Stimulated activated CD4-positive, alpha-beta T cell treated with anti-CD3 and anti-CD28 coated beads, Interleukin-2, amount 100 ng/mL, for 4 hours (primary cell): ENCODE data around the gene ADISSP.

Source experiments
- DNase-seq: peaks from one replicate; pipeline ENCODE4 v3.0.0-alpha.2; 2020; ENCODE audit warnings: low read depth

The ADISSP gene

GRCh38 chr20:3781153-3781910 lies 13.8 kb upstream of the ADISSP start, which contains the start of gene SPEF1:
Gene SPEF1 (minus strand): TSS chr20:3781448. CDS start chr20:3781287, 161 bp downstream.
- no peak for DNase-seq

GRCh38 chr20:3778976-3779375 lies 11.4 kb upstream of the ADISSP start:
- DNase-seq: no peak

- no peak for DNase-seq
Observed at GRCh38 chr20:3777716-3778629, 10.4 kb upstream of the ADISSP start.

- DNase-seq: no peak
Observed at GRCh38 chr20:3777381-3777715, 9.8 kb upstream of the ADISSP start.

- DNase-seq: no peak
Observed at GRCh38 chr20:3775457-3776108, 8.0 kb upstream of the ADISSP start.

- no peak for DNase-seq
Observed at GRCh38 chr20:3771552-3772058, 4.1 kb upstream of the ADISSP start.

- DNase-seq: peak; percentile 80
Observed at GRCh38 chr20:3768342-3769130, 983 bp upstream of the ADISSP start.

GRCh38 chr20:3767110-3767426 lies 485 bp downstream of the ADISSP start:
- DNase-seq: no peak

GRCh38 chr20:3766422-3767109 lies 987 bp downstream of the ADISSP start:
- no peak for DNase-seq

- no peak for DNase-seq
Observed at GRCh38 chr20:3765171-3765882, 2.2 kb downstream of the ADISSP start.

- DNase-seq: no peak
Observed at GRCh38 chr20:3764659-3765058, 2.9 kb downstream of the ADISSP start.

GRCh38 chr20:3763671-3764601 lies 3.6 kb downstream of the ADISSP start:
- DNase-seq: no peak

- DNase-seq: no peak
Observed at GRCh38 chr20:3760655-3761348, 6.8 kb downstream of the ADISSP start.

- no peak for DNase-seq
Observed at GRCh38 chr20:3759884-3760283, 7.7 kb downstream of the ADISSP start.

GRCh38 chr20:3759316-3759823 lies 8.2 kb downstream of the ADISSP start:
- DNase-seq: no peak

- no peak for DNase-seq
Observed at GRCh38 chr20:3758566-3758965, 9.0 kb downstream of the ADISSP start.

GRCh38 chr20:3757268-3757667 lies 10.3 kb downstream of the ADISSP start:
- no peak for DNase-seq

GRCh38 chr20:3755814-3756480 lies 11.6 kb downstream of the ADISSP start:
- DNase-seq: no peak
